ENCODE results near the gene FBXL15.
"Not testable (repeated sequence)": the region's sequence is repeated elsewhere in the genome, so short reads cannot be mapped to it uniquely, and the experiment has no call there.

The FBXL15 gene

DNA sequence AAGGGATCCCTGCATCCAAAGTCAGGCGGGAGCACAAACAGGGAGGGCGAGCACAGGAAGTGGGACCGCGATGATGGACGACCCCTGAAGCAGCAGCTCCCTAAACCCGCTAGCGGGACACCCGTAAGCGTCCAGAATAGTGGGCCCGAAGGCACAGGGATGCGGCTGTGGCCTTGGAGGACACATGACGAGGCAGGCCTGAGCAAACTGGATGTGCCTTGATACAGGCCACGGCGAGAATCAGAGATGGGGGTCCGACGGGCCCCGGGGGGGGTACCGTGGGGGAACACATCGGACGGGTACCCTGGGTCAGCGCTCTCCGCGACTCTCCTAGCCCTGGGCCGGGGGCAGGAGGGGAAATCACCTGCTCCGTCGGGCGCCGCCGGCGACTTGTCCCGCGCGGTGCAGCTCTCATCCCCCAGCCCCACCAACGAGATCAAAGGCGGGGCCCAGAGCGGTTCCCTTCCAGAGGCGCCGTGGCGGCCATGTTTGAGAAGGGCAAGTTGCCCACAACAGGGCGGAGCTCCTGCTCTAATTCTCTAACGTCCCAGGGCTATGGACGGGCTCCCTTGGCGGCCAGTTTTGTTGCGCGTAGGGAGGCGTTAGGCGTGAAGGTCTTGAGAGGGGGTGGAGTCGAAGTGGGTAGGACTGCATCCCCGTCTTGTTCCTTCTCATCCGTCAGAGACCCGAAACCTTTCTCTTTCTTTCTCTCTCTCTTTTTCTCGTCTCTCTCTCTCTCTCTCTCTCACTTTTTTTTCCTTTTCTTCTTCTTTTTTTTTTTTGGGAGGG is 11.7 kb downstream of the FBXL15 start, which contains the start of gene CUEDC2:
TSS of gene CUEDC2 (minus strand) at position 413 of the 789 bp plus-strand sequence. CDS start 7,386 bp downstream, outside the sequence.
- peak; percentile 85 for DNase-seq

- DNase-seq: no peak
These were observed 13.0 kb downstream of the FBXL15 start for GRCh38 chr10:102433619-102434046.

DNA sequence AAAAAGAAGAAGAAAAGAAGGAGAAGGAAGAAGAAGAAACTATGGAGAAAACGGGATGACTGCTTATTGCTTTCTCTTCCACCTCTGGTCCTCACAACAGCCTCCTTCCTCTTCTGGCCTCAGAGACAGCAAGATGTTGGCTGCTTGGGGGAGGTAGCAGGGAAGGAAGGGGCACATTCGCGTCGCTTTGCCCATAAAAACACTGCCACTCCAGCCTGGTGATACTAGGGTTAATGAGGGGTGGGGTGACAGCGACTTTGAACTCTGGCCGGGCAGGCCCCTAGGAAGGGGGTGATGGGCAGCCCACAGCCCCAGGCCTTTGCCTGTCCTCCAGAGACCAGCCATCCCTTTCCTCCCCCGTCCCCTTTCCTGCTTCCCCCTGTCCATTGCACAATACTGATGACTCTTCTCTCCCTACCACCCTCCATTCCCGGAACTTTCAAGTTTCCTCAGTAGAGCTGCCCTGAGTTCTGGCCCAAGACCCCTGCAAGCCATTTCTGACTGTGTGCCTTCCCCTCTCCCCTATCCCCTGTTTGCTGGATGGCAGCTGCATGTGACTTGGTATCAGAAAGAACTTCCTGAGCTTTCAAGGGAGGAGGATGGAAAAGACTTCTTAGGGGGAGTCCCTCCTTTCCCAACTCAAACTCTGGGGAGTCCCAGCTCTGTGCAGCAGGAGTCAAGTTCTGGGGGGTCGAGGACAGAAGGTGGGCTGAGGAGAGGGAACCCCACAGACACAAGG is 13.9 kb downstream of the FBXL15 start:
- no peak for DNase-seq

DNA sequence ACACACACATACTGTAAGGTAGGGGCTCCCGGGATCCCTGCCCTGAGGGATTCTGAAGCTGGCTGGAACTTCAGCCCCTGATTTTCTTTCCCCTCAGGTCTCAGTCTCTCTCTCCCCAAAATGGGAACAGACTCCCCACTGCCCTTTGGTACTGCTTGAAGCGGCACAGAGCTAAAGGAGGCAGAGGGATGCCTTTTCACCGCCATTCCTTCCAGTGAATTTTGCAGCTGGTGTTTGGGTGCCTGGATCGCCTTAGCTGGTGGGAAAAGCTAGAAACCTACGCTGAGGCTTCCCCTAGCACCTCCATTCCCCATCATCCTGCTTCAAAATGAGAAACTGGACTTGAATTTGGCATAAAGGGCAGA is 14.5 kb downstream of the FBXL15 start:
- DNase-seq: no peak

DNA sequence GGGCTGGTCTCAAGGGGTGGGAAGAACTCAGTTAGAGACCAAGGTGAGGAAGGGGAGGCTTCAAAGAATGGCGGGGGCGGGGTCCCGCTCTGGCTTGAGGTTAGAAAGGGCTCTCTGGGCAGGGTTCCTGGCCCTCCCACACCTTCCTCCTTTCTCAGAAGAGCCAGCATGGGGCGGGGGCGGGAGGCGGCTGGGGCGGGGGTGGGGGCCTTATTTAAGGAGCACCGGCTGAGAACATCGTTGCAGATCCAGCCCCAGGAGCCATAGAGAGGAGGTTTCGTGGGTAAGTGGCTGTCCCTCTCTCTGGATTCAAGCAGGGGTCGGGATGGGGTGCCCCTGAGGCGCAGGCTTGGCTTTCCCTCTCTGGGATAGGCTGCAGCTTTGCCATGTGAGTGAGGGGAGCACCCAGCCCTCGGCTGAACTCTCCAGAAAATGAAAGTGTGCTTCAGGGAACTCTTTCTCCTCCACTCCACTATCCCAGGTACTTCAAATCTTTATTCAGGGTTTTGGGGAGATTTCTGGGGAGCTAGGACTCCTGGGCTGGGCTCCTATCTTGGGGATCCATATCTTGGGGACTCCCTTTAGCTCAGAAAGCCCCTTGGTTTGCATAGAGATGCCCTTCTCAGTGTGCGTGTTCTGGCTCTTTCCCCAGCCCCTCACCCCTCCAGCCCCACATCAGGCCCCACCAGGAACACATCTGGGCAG is 15.0 kb downstream of the FBXL15 start:
- no peak for DNase-seq

GRCh38 chr10:102436312-102436711 is 15.7 kb downstream of the FBXL15 start:
- no peak for DNase-seq

- no peak for DNase-seq
These were observed 16.9 kb downstream of the FBXL15 start for GRCh38 chr10:102437515-102437914.

DNA sequence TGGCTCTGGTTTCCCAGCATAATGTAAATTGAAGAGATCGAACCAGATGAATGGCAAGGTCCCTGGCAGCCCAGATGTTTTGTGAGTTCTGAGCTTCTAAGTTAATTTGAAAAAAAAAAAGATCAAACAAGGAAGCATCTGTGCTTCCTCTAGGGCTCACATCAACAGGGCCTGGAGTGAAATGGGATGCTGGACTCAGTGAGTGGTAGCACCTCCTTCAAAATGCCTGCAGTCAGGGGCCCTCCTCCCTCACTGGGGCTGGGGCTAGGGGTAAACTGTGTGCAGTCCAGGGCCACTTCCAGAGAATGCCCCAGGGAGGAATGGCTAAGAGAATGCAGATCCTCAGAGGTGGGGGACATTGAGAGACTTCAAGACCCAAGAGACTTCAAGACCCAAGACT is 17.7 kb downstream of the FBXL15 start:
- no peak for DNase-seq

- DNase-seq: no peak
These were observed 24.2 kb downstream of the FBXL15 start for GRCh38 chr10:102444851-102445250.

GRCh38 chr10:102449321-102450123 is 28.9 kb downstream of the FBXL15 start:
- DNase-seq: peak; percentile 7

GRCh38 chr10:102450124-102450373 is 29.4 kb downstream of the FBXL15 start:
- DNase-seq: no peak

DNA sequence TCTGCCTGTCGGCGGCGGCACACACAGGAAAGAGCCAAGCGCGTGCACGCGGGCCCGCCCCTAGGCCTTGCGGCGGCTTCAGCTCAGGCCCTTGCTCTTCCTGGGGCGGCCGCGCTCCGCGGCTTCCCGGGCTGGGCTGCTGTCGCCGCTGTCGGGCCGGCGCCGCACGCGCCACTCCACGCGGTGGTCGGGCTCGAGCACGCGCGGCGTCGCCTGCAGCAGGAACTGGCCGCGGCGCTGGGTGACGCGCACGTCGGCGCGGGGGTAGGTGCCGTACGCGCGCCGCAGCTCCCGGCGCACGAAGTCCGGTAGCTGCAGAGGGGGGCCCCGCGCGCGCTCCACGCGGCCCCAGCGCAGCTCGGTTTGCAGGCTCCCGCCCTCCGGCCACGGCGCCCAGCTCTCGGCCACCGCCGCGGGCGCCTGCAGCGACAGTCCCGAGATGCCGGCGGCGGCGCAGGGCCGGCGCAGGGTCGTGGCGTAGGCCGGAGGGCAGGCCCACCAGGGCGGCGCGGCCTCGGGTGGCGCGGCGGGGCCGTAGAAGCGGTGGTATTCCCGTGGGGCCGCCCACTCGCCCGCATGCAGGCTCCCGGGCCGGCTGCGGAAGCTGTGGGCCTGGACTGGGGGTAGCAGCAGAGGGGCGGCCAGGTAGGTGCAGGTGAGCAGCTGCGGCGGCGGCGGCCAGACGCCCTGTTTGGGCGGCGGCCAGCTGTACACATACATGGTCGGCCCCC is 29.9 kb downstream of the FBXL15 start:
- DNase-seq: peak; percentile 34

- no peak for DNase-seq
These were observed 30.7 kb downstream of the FBXL15 start, which contains the start of gene C10orf95 for GRCh38 chr10:102451105-102451969. Gene C10orf95, minus strand, starts transcription at chr10:102451543. Its CDS starts 450 bp downstream, at chr10:102451093.

DNA sequence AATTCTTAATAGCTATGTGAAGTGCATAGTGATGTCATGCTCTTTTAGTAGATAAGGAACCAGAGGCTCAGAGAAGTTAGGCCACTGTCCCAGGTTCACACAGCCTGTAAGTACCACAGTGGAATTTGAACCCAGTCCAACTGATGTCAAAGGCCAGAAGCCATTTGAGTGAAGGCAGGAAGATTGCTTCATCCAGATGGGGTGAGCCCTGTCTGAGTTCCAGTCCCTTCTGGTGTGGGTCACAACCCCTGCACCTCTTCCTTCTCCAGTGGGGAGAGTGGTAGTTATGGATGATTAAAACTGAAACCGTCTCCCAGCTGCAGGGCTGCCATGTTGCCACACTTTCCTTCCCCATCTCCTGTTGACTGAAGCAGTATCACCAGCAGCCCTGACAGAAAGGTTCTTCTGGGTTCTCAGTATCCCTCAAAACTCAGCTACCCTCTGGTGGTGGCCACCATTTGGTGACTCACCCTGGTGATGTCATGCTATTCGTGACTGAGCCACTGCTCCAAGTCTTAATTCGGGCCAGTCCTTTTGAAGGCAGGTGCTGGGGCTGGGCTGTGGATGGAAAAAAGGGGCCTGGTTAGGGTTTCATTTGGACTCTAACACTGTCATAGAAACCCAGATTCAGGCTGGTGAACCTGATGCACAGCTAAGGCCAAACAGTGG is 32.2 kb downstream of the FBXL15 start:
- no peak for DNase-seq

DNA sequence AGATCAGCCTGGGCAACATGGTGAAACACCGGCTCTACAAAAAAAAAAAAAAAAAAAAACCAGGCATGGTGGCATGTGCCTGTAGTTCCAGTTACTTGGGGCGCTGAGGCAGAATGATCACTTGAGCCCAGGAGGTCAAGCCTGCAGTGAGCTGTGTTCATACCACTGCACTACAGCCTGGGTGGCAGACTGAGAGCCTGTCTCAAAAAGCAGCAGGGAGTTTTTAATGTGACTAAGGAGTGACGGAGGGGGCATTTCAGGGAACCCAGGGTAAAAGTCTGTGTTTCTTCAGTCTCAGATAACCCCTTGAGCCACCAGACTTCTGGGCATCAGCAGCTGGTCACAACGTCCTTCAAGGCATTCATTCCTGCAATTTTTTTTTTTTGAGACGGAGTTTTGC is 32.9 kb downstream of the FBXL15 start:
- no peak for DNase-seq

GRCh38 chr10:102454662-102455487 is 34.2 kb downstream of the FBXL15 start:
- not testable (repeated sequence) for DNase-seq

GRCh38 chr10:102455893-102456471 is 35.3 kb downstream of the FBXL15 start:
- DNase-seq: no peak

- DNase-seq: peak; percentile 89
These were observed 37.0 kb downstream of the FBXL15 start for GRCh38 chr10:102457591-102458150.

DNA sequence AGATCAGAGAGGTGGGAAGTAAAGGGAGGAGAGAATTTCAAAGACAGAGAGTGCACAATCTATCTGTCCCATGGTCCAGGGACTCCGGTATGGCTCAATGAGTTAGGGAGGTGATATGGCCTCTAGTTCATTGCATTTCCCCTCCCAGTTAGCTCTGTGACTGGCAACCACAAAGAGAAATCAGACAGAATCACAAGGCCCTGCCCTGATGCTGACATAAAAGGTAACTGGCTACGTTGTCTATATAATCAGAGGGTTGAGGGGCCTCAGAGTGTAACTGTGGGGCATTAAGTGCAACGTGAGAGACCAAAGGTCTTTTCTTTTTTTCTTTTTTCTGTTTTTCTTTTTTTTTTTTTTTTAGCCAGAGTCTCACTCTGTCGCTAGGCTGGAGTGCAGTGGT is 38.0 kb downstream of the FBXL15 start:
- no peak for DNase-seq
